H9 (cell line): ENCODE results near the gene MICAL2. TPM values are rescaled to one million over a fixed set of nuclear protein-coding genes. Genes with fewer than 3 reads are reported as not detected.

Source experiments
- DNase-seq: peaks from one replicate; pipeline ENCODE4 v3.0.0-alpha.2; 2017
- H2AFZ ChIP-seq: one replicate; pipeline ENCODE4 v1.6.1; 2013; ENCODE audit warnings: mild to moderate bottlenecking, low read length, control low read depth, moderate library complexity
- H2AK5ac ChIP-seq: 2 replicates; pipeline ENCODE4 v1.6.1; 2013; ENCODE audit warnings: low read length, control low read depth, mixed read lengths; ENCODE audit not compliant: insufficient read length
- H2BK120ac ChIP-seq: one replicate; pipeline ENCODE4 v1.6.1; 2013; ENCODE audit warnings: low read depth, mild to moderate bottlenecking, low read length, control low read depth, inconsistent platforms; ENCODE audit not compliant: poor library complexity, severe bottlenecking
- H2BK12ac ChIP-seq: 2 replicates; pipeline ENCODE4 v1.6.1; 2013; ENCODE audit warnings: low read length, control low read depth, mixed read lengths, low read depth; ENCODE audit not compliant: insufficient read length
- H2BK15ac ChIP-seq: 2 replicates; pipeline ENCODE4 v1.6.1; 2013; ENCODE audit warnings: low read depth, low read length, control low read depth
- H2BK20ac ChIP-seq: one replicate; pipeline ENCODE4 v1.6.1; 2013; ENCODE audit warnings: low read depth, mild to moderate bottlenecking, low read length, control low read depth, inconsistent platforms; ENCODE audit not compliant: poor library complexity, severe bottlenecking
- H2BK5ac ChIP-seq: 2 replicates; pipeline ENCODE4 v1.6.1; 2013; ENCODE audit warnings: low read length, control low read depth, mixed read lengths; ENCODE audit not compliant: insufficient read length
- H3K14ac ChIP-seq: 2 replicates; pipeline ENCODE4 v1.6.1; 2013; ENCODE audit warnings: low read length, control low read depth; ENCODE audit not compliant: insufficient read depth
- H3K18ac ChIP-seq: 2 replicates; pipeline ENCODE4 v1.6.1; 2013; ENCODE audit warnings: low read depth, mild to moderate bottlenecking, mixed read lengths, low read length, control low read depth; ENCODE audit not compliant: insufficient read length
- H3K23ac ChIP-seq: 2 replicates; pipeline ENCODE4 v1.6.1; 2013; ENCODE audit warnings: low read length, control low read depth, mixed read lengths, low read depth; ENCODE audit not compliant: insufficient read length
- H3K23me2 ChIP-seq: 2 replicates; pipeline ENCODE4 v1.6.1; 2013; ENCODE audit warnings: low read depth, mild to moderate bottlenecking, mixed read lengths, low read length, control low read depth; ENCODE audit not compliant: insufficient read length, poor library complexity, severe bottlenecking
- H3K27ac ChIP-seq: 2 replicates; pipeline ENCODE4 v1.5.1; 2013; ENCODE audit warnings: low read length, control low read depth, mixed read lengths, low read depth; ENCODE audit not compliant: insufficient read length
- H3K27me3 ChIP-seq: 2 replicates; pipeline ENCODE4 v1.6.1; 2013; ENCODE audit warnings: low read length, control low read depth, inconsistent platforms; ENCODE audit not compliant: insufficient read depth
- H3K4ac ChIP-seq: 2 replicates; pipeline ENCODE4 v1.6.1; 2013; ENCODE audit warnings: low read depth, mild to moderate bottlenecking, control low read depth, inconsistent platforms, low read length, moderate library complexity
- H3K4me1 ChIP-seq: 2 replicates; pipeline ENCODE4 v1.6.1; 2013; ENCODE audit warnings: low read length, control low read depth, inconsistent platforms; ENCODE audit not compliant: insufficient read depth
- H3K4me2 ChIP-seq: 2 replicates; pipeline ENCODE4 v1.6.1; 2013; ENCODE audit warnings: low read length, control low read depth, mixed read lengths; ENCODE audit not compliant: insufficient read length, insufficient read depth
- H3K56ac ChIP-seq: 2 replicates; pipeline ENCODE4 v1.6.1; 2013; ENCODE audit warnings: low read depth, mild to moderate bottlenecking, mixed read lengths, low read length, control low read depth; ENCODE audit not compliant: insufficient read length
- H3K79me1 ChIP-seq: 2 replicates; pipeline ENCODE4 v1.6.1; 2013; ENCODE audit warnings: low read depth, mild to moderate bottlenecking, moderate library complexity, low read length, control low read depth, inconsistent platforms; ENCODE audit not compliant: insufficient read depth, poor library complexity, severe bottlenecking
- H3K79me2 ChIP-seq: 2 replicates; pipeline ENCODE4 v1.6.1; 2013; ENCODE audit warnings: low read length, control low read depth, inconsistent platforms; ENCODE audit not compliant: insufficient read depth
- H3K9ac ChIP-seq: 2 replicates; pipeline ENCODE4 v1.6.1; 2013; ENCODE audit warnings: low read length, control low read depth, mixed read lengths; ENCODE audit not compliant: insufficient read length; ENCODE audit errors: extremely low read depth
- H3K9me3 ChIP-seq: one replicate; pipeline ENCODE4 v1.6.1; 2013; ENCODE audit warnings: low read depth, low read length, inconsistent platforms; ENCODE audit not compliant: control insufficient read depth
- H3T11ph ChIP-seq: one replicate; pipeline ENCODE4 v1.6.1; 2013; ENCODE audit warnings: mild to moderate bottlenecking, low read length, control low read depth, inconsistent platforms
- H4K20me1 ChIP-seq: one replicate; pipeline ENCODE4 v1.6.1; 2013; ENCODE audit not compliant: control insufficient read depth, insufficient read length, insufficient read depth
- H4K5ac ChIP-seq: 2 replicates; pipeline ENCODE4 v1.6.1; 2013; ENCODE audit warnings: low read depth, mild to moderate bottlenecking, mixed read lengths, low read length, control low read depth; ENCODE audit not compliant: insufficient read length
- H4K8ac ChIP-seq: replicated peaks from 2 replicates; pipeline ENCODE4 v1.6.1; 2013; ENCODE audit warnings: low read length, control low read depth, mixed read lengths, low read depth; ENCODE audit not compliant: insufficient read length
- H4K91ac ChIP-seq: 2 replicates; pipeline ENCODE4 v1.6.1; 2013; ENCODE audit warnings: low read depth, mild to moderate bottlenecking, moderate library complexity, mixed read lengths, low read length, control low read depth; ENCODE audit not compliant: insufficient read length
- H3K27ac Mint-ChIP-seq, 3 experiments: 2 replicates in 2 of 3; 3 replicates in 1 of 3; pipeline ENCODE4 v1.8.0; 2020 to 2021; ENCODE audit warnings: mixed read lengths in 3 of 3, mild to moderate bottlenecking in 1 of 3, moderate library complexity in 1 of 3
- H3K27me3 Mint-ChIP-seq: 2 replicates; pipeline ENCODE4 v1.8.0; 2021; ENCODE audit warnings: low read depth, mild to moderate bottlenecking, moderate library complexity, mixed read lengths
- H3K36me3 Mint-ChIP-seq, 3 experiments: 2 replicates in 2 of 3; 3 replicates in 1 of 3; pipeline ENCODE4 v1.8.0; 2020 to 2021; ENCODE audit warnings: low read depth in 3 of 3, mixed read lengths in 3 of 3; ENCODE audit not compliant: insufficient read depth in 1 of 3
- H3K4me1 Mint-ChIP-seq, 2 experiments: 2 replicates each; pipeline ENCODE4 v1.8.0; 2020; ENCODE audit warnings: mixed read lengths in 2 of 2
- H3K4me3 Mint-ChIP-seq, 2 experiments: 2 replicates in 1 of 2; 3 replicates in 1 of 2; pipeline ENCODE4 v1.8.0; 2020 to 2021; ENCODE audit warnings: mild to moderate bottlenecking in 2 of 2, mixed read lengths in 2 of 2, moderate library complexity in 1 of 2
- H3K9me3 Mint-ChIP-seq, 2 experiments: 2 replicates in 1 of 2; 3 replicates in 1 of 2; pipeline ENCODE4 v1.8.0; 2020; ENCODE audit warnings: mild to moderate bottlenecking in 2 of 2, mixed read lengths in 2 of 2, moderate library complexity in 1 of 2
- CTCF ChIP-seq: fragments of 200-600 bp; sonication (generic); conservative IDR thresholded peaks from 3 replicates; pipeline ENCODE4 v1.8.0; 2021; ENCODE audit warnings: antibody characterized with exemption, mild to moderate bottlenecking
- WGBS: extraction: QIAGEN DNeasy Blood & Tissue Kit; methylation state at CpG from one replicate; pipeline ENCODE4 v1.1.7; 2013; ENCODE audit warnings: missing lambda C conversion rate, low lambda C conversion rate, mixed read lengths; ENCODE audit not compliant: insufficient read length; ENCODE audit errors: extremely low coverage; 5-methylcytosine and 5-hydroxymethylcytosine counted together
- total RNA-seq: library from RNA; stranded (reverse); gene quantifications from 2 replicates; pipeline ENCODE4 v1.2.1, GENCODE V29; 2021

The MICAL2 gene
- total RNA-seq, 1 experiment from 2014 or later, result 4.7 TPM

- Mint-ChIP-seq H3K27me3 (peaks cover 7% of the 10 kb centered on the region), H3K27ac (no peak overlapping the region), H3K4me1 (peaks cover 6 to 7% of the 10 kb centered on the region in 2 experiments; a peak in 3 of 4 replicates), H3K4me3 (no peak overlapping the region), H3K36me3 (no peaks in the 10 kb centered on the region), H3K9me3 (no peaks in the 10 kb centered on the region)
- H3K23ac ChIP-seq, result no peak overlapping the region
- H4K20me1 ChIP-seq, result no peaks in the 10 kb centered on the region
- no peak overlapping the region for H2BK15ac ChIP-seq
- WGBS, result no CpG with 5 or more reads among the region's 8 CpGs
- no peaks in the 10 kb centered on the region; the same call in 1 of the 2 replicates for H3K27me3 ChIP-seq
- no peaks in the 10 kb centered on the region for H3K4me1 ChIP-seq
- no peaks in the 10 kb centered on the region for H3K9me3 ChIP-seq
- H2AFZ ChIP-seq, result no peak overlapping the region
- no peak overlapping the region for H3T11ph ChIP-seq
- H3K14ac ChIP-seq, result no peak overlapping the region; the same call in 1 of the 2 replicates
- no peak overlapping the region for H2AK5ac ChIP-seq
- H3K79me2 ChIP-seq, result no peaks in the 10 kb centered on the region
- no peak overlapping the region for H2BK120ac ChIP-seq
- no peak overlapping the region for H3K9ac ChIP-seq
- no peak overlapping the region for H2BK12ac ChIP-seq
- no peak for TF ChIP-seq CTCF
- no peak overlapping the region for H3K56ac ChIP-seq
- H3K23me2 ChIP-seq, result no peaks in the 10 kb centered on the region
- H2BK5ac ChIP-seq, result no peak overlapping the region
- no peak overlapping the region for H4K5ac ChIP-seq
- H3K4ac ChIP-seq, result no peak overlapping the region
- no peak overlapping the region for H2BK20ac ChIP-seq
- H3K18ac ChIP-seq, result no peak overlapping the region
- H4K8ac ChIP-seq, result no peak overlapping the region
- H4K91ac ChIP-seq, result no peak overlapping the region
- H3K79me1 ChIP-seq, result no peaks in the 10 kb centered on the region
- H3K27ac ChIP-seq, result no peak overlapping the region
- no peak for DNase-seq
- H3K4me2 ChIP-seq, result no peak overlapping the region
Measured at GRCh38 chr11:12073436-12073835, 37.0 kb upstream of the MICAL2 start.
